OCI-LY3 (cell line): ENCODE data around the gene PHLDB1.

Experiments
- H2AFZ ChIP-seq: fragments of 200-600, 300-600 bp; shearing (Covaris generic); 2 replicates; pipeline ENCODE4 v1.6.0; 2014; ENCODE audit warnings: antibody characterized with exemption, low read depth, low read length
- H3K27ac ChIP-seq: fragments of 200-600, 300-600 bp; sonication (generic); 2 replicates; pipeline ENCODE4 v1.5.1; 2014; ENCODE audit warnings: mild to moderate bottlenecking, low read length, moderate library complexity, mixed read lengths
- H3K27me3 ChIP-seq: fragments of 200-600, 300-600 bp; sonication (generic); 2 replicates; pipeline ENCODE4 v1.6.1; 2014; ENCODE audit warnings: low read depth, low read length, mixed read lengths
- H3K36me3 ChIP-seq: fragments of 200-600, 300-600 bp; sonication (generic); replicated peaks from 2 replicates; pipeline ENCODE3; 2014; ENCODE audit warnings: low read depth, low read length, mixed read lengths
- H3K4me1 ChIP-seq: fragments of 300-600, 200-600 bp; sonication (generic); 2 replicates; pipeline ENCODE4 v1.6.1; 2014; ENCODE audit warnings: low read length, mixed read lengths
- H3K4me2 ChIP-seq: fragments of 200-600, 300-600 bp; sonication (generic); 2 replicates; pipeline ENCODE4 v1.6.1; 2014; ENCODE audit warnings: low read length, mixed read lengths
- H3K4me3 ChIP-seq: fragments of 300-600, 200-600 bp; sonication (generic); 2 replicates; pipeline ENCODE4 v1.5.1; 2014; ENCODE audit warnings: antibody characterized with exemption, mild to moderate bottlenecking, low read length, moderate library complexity
- H3K79me2 ChIP-seq: fragments of 300-600, 200-600 bp; shearing (Covaris generic); 2 replicates; pipeline ENCODE4 v1.6.1; 2014; ENCODE audit warnings: mild to moderate bottlenecking, low read length, mixed read lengths
- H3K9ac ChIP-seq: fragments of 300-600, 200-600 bp; shearing (Covaris generic); 2 replicates; pipeline ENCODE4 v1.6.0; 2014; ENCODE audit warnings: mild to moderate bottlenecking, low read length, moderate library complexity
- H3K9me3 ChIP-seq: fragments of 200-600, 300-600 bp; shearing (Covaris generic); 2 replicates; pipeline ENCODE4 v1.6.1; 2014; ENCODE audit warnings: low read length, mixed read lengths; ENCODE audit not compliant: insufficient read depth
- H4K20me1 ChIP-seq: fragments of 200-600, 300-600 bp; sonication (generic); 2 replicates; pipeline ENCODE4 v1.6.1; 2016; ENCODE audit warnings: low read length, mixed read lengths; ENCODE audit not compliant: insufficient read depth
- CTCF ChIP-seq: fragments of 200-600, 300-600 bp; sonication (generic); IDR thresholded peaks from 2 replicates; pipeline ENCODE4 v1.5.1; 2014; ENCODE audit warnings: antibody characterized with exemption, low read length, low read depth
- EZH2phosphoT487 ChIP-seq: fragments of 200-600 bp; shearing (Covaris generic); IDR thresholded peaks from 2 replicates; pipeline ENCODE4 v1.6.1; 2018; ENCODE audit warnings: antibody characterized with exemption, mixed run types, low read depth

PHLDB1 gene

GRCh38 chr11:118661425-118662301 is 54.2 kb downstream of the PHLDB1 start:
- H3K9me3 ChIP-seq: no peaks in the 10 kb centered on the region
- no peak for TF ChIP-seq CTCF
- TF ChIP-seq EZH2phosphoT487: no peak
- peaks cover 12% of the 10 kb centered on the region for H3K27me3 ChIP-seq
- no peak overlapping the region for H3K4me3 ChIP-seq
- no peaks in the 10 kb centered on the region for H3K36me3 ChIP-seq
- no peaks in the 10 kb centered on the region for H3K79me2 ChIP-seq
- H3K4me1 ChIP-seq: no peaks in the 10 kb centered on the region
- no peak overlapping the region for H3K9ac ChIP-seq
- no peaks in the 10 kb centered on the region for H4K20me1 ChIP-seq
- H3K4me2 ChIP-seq: no peak overlapping the region
- H3K27ac ChIP-seq: no peak overlapping the region
- H2AFZ ChIP-seq: no peak overlapping the region

GRCh38 chr11:118662401-118663271 is 55.2 kb downstream of the PHLDB1 start:
- H3K9me3 ChIP-seq: no peaks in the 10 kb centered on the region
- H3K4me2 ChIP-seq: no peak overlapping the region
- H3K27me3 ChIP-seq: peaks cover 12% of the 10 kb centered on the region
- H3K9ac ChIP-seq: no peak overlapping the region
- H3K36me3 ChIP-seq: no peaks in the 10 kb centered on the region
- H4K20me1 ChIP-seq: no peaks in the 10 kb centered on the region
- H2AFZ ChIP-seq: no peak overlapping the region
- H3K27ac ChIP-seq: no peak overlapping the region
- no peaks in the 10 kb centered on the region for H3K4me1 ChIP-seq
- TF ChIP-seq EZH2phosphoT487: no peak
- TF ChIP-seq CTCF: no peak
- H3K79me2 ChIP-seq: no peaks in the 10 kb centered on the region
- H3K4me3 ChIP-seq: no peak overlapping the region

GRCh38 chr11:118663381-118663780 is 56.0 kb downstream of the PHLDB1 start:
- Histone ChIP-seq H3K9me3 (no peaks in the 10 kb centered on the region), H3K4me1 (no peaks in the 10 kb centered on the region), H4K20me1 (no peaks in the 10 kb centered on the region), H3K79me2 (no peaks in the 10 kb centered on the region), H3K9ac (no peak overlapping the region), H3K4me2 (no peak overlapping the region), H2AFZ (no peak overlapping the region), H3K4me3 (no peak overlapping the region), H3K27ac (no peak overlapping the region), H3K36me3 (no peaks in the 10 kb centered on the region), H3K27me3 (peaks cover 12% of the 10 kb centered on the region)
- TF ChIP-seq CTCF: no peak
- TF ChIP-seq EZH2phosphoT487: no peak

GRCh38 chr11:118663902-118664301 is 56.5 kb downstream of the PHLDB1 start:
- Histone ChIP-seq H3K4me3 (no peak overlapping the region), H3K27me3 (peaks cover 12% of the 10 kb centered on the region), H3K4me2 (no peak overlapping the region), H3K79me2 (no peaks in the 10 kb centered on the region), H4K20me1 (no peaks in the 10 kb centered on the region), H3K36me3 (no peaks in the 10 kb centered on the region), H3K27ac (no peak overlapping the region), H3K9me3 (no peaks in the 10 kb centered on the region), H2AFZ (no peak overlapping the region), H3K9ac (no peak overlapping the region), H3K4me1 (no peaks in the 10 kb centered on the region)
- no peak for TF ChIP-seq CTCF
- no peak for TF ChIP-seq EZH2phosphoT487
